K562 (cell line): ENCODE measurements around the gene CHEK2.

Experiments
- IRF2 ChIP-seq: sonication (generic); formaldehyde crosslinking; IDR thresholded peaks from 2 replicates; pipeline ENCODE4 v1.8.1; 2022; ENCODE audit warnings: mild to moderate bottlenecking, missing genetic modification reagents
- MAZ ChIP-seq, 2 experiments: fragments of 450-650 bp in 1 of 2; sonication (generic) in 1 of 2; formaldehyde crosslinking; IDR thresholded peaks in 1 of 2; conservative IDR thresholded peaks in 1 of 2; 2 replicates each; pipeline versions ENCODE4 v1.4.0 to v1.5.0; 2020; ENCODE audit warnings: mild to moderate bottlenecking in 1 of 2, missing genetic modification reagents in 1 of 2
- TCF7 ChIP-seq: sonication (generic); IDR thresholded peaks from 2 replicates; pipeline ENCODE4 v1.6.1; 2016; ENCODE audit warnings: antibody characterized with exemption, borderline replicate concordance
- ZBTB17 ChIP-seq: fragments of 450-650 bp; formaldehyde crosslinking; IDR thresholded peaks from 2 replicates; pipeline ENCODE4 v1.4.0; 2020; ENCODE audit warnings: mild to moderate bottlenecking
- ZNF232 ChIP-seq: sonication (generic); formaldehyde crosslinking; IDR thresholded peaks from 2 replicates; pipeline ENCODE4 v1.8.0; 2022; ENCODE audit warnings: mild to moderate bottlenecking, missing genetic modification reagents
- ZNF263 ChIP-seq: sonication (generic); formaldehyde crosslinking; IDR thresholded peaks from 2 replicates; pipeline ENCODE4 v1.8.0; 2022; ENCODE audit warnings: mild to moderate bottlenecking, missing genetic modification reagents, borderline replicate concordance
- TF ChIP-seq, protein P1 (sequence below): sonication (generic); formaldehyde crosslinking; IDR thresholded peaks from 2 replicates; pipeline ENCODE4 v1.9.0; 2022; ENCODE audit warnings: mild to moderate bottlenecking, missing genetic modification reagents
- TF ChIP-seq, protein P2 (sequence below), 3 experiments: IDR thresholded peaks in 2 of 3; conservative IDR thresholded peaks in 1 of 3; 2 replicates each; pipeline ENCODE4 v1.5.1; 2011 to 2012; ENCODE audit warnings: low read length in 3 of 3, mild to moderate bottlenecking in 3 of 3, control low read depth in 2 of 3, improper control_type of control experiment in 1 of 3, inconsistent platforms in 1 of 3, low read depth in 1 of 3, mixed read lengths in 1 of 3, moderate library complexity in 1 of 3; ENCODE audit not compliant: insufficient read depth in 2 of 3

DNA sequence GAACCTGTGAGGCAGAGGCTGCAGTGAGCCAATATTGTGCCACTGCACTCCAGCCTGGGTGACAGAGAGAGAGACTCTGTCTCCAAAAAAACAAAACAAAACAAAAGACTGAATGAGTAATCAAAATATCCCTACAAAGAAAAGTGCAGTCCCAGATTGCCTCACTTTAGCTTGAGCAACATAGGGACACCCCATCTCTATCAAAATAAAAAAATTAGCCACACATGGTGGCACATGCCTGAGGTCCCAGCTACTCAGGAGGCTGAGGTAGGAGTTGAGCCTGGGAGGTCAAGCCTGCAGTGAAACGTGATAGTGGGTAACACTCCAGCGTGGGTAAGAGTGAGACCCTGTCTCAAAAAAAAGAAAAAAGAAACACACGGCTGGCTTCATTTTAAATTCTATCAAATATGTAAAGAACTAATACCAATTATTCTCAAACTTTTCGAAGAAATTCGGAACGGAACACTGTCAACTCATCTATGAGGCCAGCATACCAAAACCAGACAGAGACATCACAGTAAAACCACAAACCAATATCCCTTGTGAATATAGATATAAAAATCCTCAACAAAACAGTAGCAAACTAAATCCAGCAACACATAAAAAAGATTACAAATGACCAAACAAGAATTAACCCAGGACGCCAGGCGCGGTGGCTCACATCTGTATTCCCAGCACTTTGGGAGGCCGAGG lies 12.9 kb downstream of the CHEK2 start:
- TF ChIP-seq ZNF232 (CRISPR knock-in tag) (no peak), TCF7 (no peak), ZNF263 (CRISPR knock-in tag) (no peak), IRF2 (CRISPR knock-in tag) (no peak), MAZ (CRISPR knock-in tag; conservative IDR thresholded peaks at IDR 0.05 in 1 of 2, IDR thresholded peaks at IDR 0.05 in 1 of 2) (no peak), ZBTB17 (CRISPR knock-in tag) (no peak)
- TF ChIP-seq, protein P1, sequence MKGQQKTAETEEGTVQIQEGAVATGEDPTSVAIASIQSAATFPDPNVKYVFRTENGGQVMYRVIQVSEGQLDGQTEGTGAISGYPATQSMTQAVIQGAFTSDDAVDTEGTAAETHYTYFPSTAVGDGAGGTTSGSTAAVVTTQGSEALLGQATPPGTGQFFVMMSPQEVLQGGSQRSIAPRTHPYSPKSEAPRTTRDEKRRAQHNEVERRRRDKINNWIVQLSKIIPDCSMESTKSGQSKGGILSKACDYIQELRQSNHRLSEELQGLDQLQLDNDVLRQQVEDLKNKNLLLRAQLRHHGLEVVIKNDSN, result no peak
- TF ChIP-seq, protein P2, sequence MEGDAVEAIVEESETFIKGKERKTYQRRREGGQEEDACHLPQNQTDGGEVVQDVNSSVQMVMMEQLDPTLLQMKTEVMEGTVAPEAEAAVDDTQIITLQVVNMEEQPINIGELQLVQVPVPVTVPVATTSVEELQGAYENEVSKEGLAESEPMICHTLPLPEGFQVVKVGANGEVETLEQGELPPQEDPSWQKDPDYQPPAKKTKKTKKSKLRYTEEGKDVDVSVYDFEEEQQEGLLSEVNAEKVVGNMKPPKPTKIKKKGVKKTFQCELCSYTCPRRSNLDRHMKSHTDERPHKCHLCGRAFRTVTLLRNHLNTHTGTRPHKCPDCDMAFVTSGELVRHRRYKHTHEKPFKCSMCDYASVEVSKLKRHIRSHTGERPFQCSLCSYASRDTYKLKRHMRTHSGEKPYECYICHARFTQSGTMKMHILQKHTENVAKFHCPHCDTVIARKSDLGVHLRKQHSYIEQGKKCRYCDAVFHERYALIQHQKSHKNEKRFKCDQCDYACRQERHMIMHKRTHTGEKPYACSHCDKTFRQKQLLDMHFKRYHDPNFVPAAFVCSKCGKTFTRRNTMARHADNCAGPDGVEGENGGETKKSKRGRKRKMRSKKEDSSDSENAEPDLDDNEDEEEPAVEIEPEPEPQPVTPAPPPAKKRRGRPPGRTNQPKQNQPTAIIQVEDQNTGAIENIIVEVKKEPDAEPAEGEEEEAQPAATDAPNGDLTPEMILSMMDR (IDR thresholded peaks at IDR 0.05 in 2 of 3, conservative IDR thresholded peaks at IDR 0.05 in 1 of 3; ENCODE audit: insufficient read depth in 2 of 3, low read depth in 1 of 3, low read length in 3 of 3), result no peak
